GM12873 (cell line): ENCODE results near the gene SH2D7.

Experiments used
- CTCF ChIP-seq: IDR thresholded peaks from 2 replicates; pipeline ENCODE4 v1.5.1; 2012; ENCODE audit warnings: low read depth, mild to moderate bottlenecking, moderate library complexity, low read length, control low read depth; ENCODE audit not compliant: insufficient read depth; ENCODE audit errors: missing control alignments

SH2D7 gene

GRCh38 chr15:78148392-78149067, 56.2 kb downstream of the SH2D7 start:
- TF ChIP-seq CTCF = no peak

- no peak for TF ChIP-seq CTCF
Observed at GRCh38 chr15:78149068-78149804, 56.9 kb downstream of the SH2D7 start, which contains the start of gene IDH3A. Gene IDH3A (plus strand): TSS chr15:78149362. CDS start chr15:78149404, 42 bp downstream.

- TF ChIP-seq CTCF = no peak
Observed at GRCh38 chr15:78149805-78150751, 57.7 kb downstream of the SH2D7 start.
